ENCODE data around the gene ANAPC2.

DNA sequence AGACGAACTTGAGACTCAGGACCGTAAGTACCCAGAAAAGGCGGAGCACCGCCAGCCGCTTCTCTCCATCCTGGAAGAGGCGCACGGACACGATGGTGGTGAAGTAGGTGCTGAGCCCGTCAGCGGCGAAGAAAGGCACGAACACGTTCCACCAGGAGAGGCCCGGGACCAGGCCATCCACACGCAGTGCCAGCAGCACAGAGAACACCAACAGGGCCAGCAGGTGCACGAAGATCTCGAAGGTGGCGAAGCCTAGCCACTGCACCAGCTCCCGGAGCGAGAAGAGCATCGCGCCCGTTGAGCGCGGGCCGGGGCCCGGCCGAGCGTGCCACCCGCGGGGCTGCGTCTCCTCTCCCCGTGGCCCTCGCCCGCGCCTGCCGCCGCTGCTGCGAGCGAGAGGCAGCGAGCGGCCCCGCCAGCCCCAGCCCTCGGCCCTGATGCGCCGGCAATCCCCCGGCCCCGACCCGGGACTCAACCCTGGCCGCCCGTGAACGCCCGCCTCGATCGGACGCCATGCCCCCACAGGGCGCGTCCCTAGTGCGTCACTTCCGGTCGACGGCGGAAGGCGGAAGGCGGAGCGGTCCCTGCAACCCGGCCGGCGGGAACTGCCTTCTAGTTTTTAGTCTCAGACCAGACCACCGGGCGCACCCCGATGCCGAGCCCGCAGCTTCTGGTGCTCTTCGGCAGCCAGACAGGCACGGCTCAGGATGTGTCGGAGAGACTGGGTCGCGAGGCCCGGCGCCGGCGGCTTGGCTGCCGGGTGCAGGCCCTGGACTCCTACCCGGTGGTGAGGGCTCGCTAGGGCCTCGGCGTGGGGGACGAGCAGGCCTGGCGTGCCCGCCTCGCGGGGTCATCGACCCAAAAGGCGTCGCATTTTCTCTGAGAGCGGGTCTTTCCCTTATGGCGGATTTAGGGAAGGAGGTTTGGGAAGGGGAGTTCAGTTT, 17.0 kb upstream of the ANAPC2 start, which contains the start of the genes NDOR1 and TMEM203:
- TF ChIP-seq, protein P1, sequence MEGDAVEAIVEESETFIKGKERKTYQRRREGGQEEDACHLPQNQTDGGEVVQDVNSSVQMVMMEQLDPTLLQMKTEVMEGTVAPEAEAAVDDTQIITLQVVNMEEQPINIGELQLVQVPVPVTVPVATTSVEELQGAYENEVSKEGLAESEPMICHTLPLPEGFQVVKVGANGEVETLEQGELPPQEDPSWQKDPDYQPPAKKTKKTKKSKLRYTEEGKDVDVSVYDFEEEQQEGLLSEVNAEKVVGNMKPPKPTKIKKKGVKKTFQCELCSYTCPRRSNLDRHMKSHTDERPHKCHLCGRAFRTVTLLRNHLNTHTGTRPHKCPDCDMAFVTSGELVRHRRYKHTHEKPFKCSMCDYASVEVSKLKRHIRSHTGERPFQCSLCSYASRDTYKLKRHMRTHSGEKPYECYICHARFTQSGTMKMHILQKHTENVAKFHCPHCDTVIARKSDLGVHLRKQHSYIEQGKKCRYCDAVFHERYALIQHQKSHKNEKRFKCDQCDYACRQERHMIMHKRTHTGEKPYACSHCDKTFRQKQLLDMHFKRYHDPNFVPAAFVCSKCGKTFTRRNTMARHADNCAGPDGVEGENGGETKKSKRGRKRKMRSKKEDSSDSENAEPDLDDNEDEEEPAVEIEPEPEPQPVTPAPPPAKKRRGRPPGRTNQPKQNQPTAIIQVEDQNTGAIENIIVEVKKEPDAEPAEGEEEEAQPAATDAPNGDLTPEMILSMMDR (conservative IDR thresholded peaks at IDR 0.05 in 1 of 2, IDR thresholded peaks at IDR 0.05 in 1 of 2; ENCODE audit: extremely low read depth in 1 of 2, insufficient read depth in 1 of 2, low read depth in 1 of 2, low read length in 2 of 2): no peak
- no peak for TF ChIP-seq EZH2 (IDR thresholded peaks at IDR 0.05; ENCODE audit: borderline replicate concordance, low read length)

Data from mammary epithelial cell (primary cell).